ENCODE measurements around the gene PACRG.

GRCh38 chr6:162777091-162777490 is 49.3 kb downstream of the PACRG start:
- TF ChIP-seq PBX3 (IDR thresholded peaks at IDR 0.05), result no peak
- no peak for TF ChIP-seq RAD21 (IDR thresholded peaks at IDR 0.05; ENCODE audit: low read length)
- TF ChIP-seq MAX (IDR thresholded peaks at IDR 0.05; ENCODE audit: low read depth), result no peak
- no peak for TF ChIP-seq GABPA (IDR thresholded peaks at IDR 0.05; ENCODE audit: low read depth)
- no peak for TF ChIP-seq EP300 (IDR thresholded peaks at IDR 0.05; ENCODE audit: borderline replicate concordance in 1 of 2, low read depth in 1 of 2, low read length in 1 of 2)
- TF ChIP-seq EZH2phosphoT487 (IDR thresholded peaks at IDR 0.05; ENCODE audit: borderline replicate concordance, low read depth), result no peak
- TF ChIP-seq CTCF (IDR thresholded peaks at IDR 0.05), result no peak
- no peak for TF ChIP-seq JUND (IDR thresholded peaks at IDR 0.05)
